Colonic mucosa (tissue), 4 donors: ENCODE data around the gene SOX6. TPM values are rescaled to one million over a fixed set of nuclear protein-coding genes. Genes with fewer than 3 reads are reported as not detected.

ENCODE experiments used
- DNase-seq: peaks from one replicate; pipeline ENCODE4 v3.0.0-alpha.2; 2020
- H3K27ac ChIP-seq: fragments of 200-600 bp; one replicate; pipeline ENCODE4 v1.8.0; 2021
- H3K27me3 ChIP-seq: fragments of 200-600 bp; one replicate; pipeline ENCODE4 v1.8.0; 2021
- H3K36me3 ChIP-seq: fragments of 200-600 bp; one replicate; pipeline ENCODE4 v1.8.0; 2021
- H3K4me1 ChIP-seq: fragments of 200-600 bp; one replicate; pipeline ENCODE4 v1.8.0; 2021; ENCODE audit warnings: mild to moderate bottlenecking
- H3K4me3 ChIP-seq: fragments of 200-600 bp; one replicate; pipeline ENCODE4 v1.8.0; 2021
- H3K9ac ChIP-seq, 2 donors: one replicate each; pipeline ENCODE4 v1.7.0; 2013; ENCODE audit warnings: control low read depth in 2 of 2, low read depth in 2 of 2, low read length in 2 of 2
- H3K9me3 ChIP-seq: fragments of 200-600 bp; one replicate; pipeline ENCODE4 v1.8.0; 2021
- intact Hi-C: fragments of 100-400 bp; cut with DNase I; formaldehyde crosslinking; loops from one replicate; pipeline ENCODE4 v1.14.1; 2022
- total RNA-seq, 2 donors: library from RNA; stranded (reverse); fragmentation: NEBNext Ultra II Directional in 1 of 2; extraction: Animal tissue kit (Norgen Biotek cat#: 25700) in 1 of 2; gene quantifications; one replicate each; pipeline ENCODE4 v1.2.1, GENCODE V29; 2021
- TF ChIP-seq, protein P1 (sequence below): fragments of 200-600 bp; IDR thresholded peaks from one replicate; pipeline ENCODE4 v1.8.0; 2022; ENCODE audit warnings: antibody characterized with exemption, mild to moderate bottlenecking
- donor health status: healthy.
- donor health status: DM: no; HTN: no; CAD: no.
- donor health status: DM: no; HTN: no; CAD: no.

The SOX6 gene
- total RNA-seq, 2 donors from 2014 or later = 2.1 to 3.0 TPM

- DNase-seq = no peak
- TF ChIP-seq, protein P1, sequence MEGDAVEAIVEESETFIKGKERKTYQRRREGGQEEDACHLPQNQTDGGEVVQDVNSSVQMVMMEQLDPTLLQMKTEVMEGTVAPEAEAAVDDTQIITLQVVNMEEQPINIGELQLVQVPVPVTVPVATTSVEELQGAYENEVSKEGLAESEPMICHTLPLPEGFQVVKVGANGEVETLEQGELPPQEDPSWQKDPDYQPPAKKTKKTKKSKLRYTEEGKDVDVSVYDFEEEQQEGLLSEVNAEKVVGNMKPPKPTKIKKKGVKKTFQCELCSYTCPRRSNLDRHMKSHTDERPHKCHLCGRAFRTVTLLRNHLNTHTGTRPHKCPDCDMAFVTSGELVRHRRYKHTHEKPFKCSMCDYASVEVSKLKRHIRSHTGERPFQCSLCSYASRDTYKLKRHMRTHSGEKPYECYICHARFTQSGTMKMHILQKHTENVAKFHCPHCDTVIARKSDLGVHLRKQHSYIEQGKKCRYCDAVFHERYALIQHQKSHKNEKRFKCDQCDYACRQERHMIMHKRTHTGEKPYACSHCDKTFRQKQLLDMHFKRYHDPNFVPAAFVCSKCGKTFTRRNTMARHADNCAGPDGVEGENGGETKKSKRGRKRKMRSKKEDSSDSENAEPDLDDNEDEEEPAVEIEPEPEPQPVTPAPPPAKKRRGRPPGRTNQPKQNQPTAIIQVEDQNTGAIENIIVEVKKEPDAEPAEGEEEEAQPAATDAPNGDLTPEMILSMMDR = no peak
- no peaks in the 10 kb centered on the region for H3K4me1 ChIP-seq
- H3K4me3 ChIP-seq = no peak overlapping the region
- no peaks in the 10 kb centered on the region for H3K27me3 ChIP-seq
- no peak overlapping the region for H3K9ac ChIP-seq
- no peak overlapping the region for H3K27ac ChIP-seq
- H3K9me3 ChIP-seq = no peaks in the 10 kb centered on the region
- intact Hi-C loops = no loop called here
- H3K36me3 ChIP-seq = no peaks in the 10 kb centered on the region
Observed at GRCh38 chr11:16385099-16385498, 28.8 kb upstream of the SOX6 start.

- DNase-seq = no peak
- no peak overlapping the region for H3K27ac ChIP-seq
- TF ChIP-seq, protein P1 = no peak
- no peaks in the 10 kb centered on the region for H3K36me3 ChIP-seq
- intact Hi-C loops = no loop called here
- no peaks in the 10 kb centered on the region for H3K4me1 ChIP-seq
- H3K9ac ChIP-seq = no peak overlapping the region
- no peaks in the 10 kb centered on the region for H3K9me3 ChIP-seq
- no peaks in the 10 kb centered on the region for H3K27me3 ChIP-seq
- no peak overlapping the region for H3K4me3 ChIP-seq
Observed at GRCh38 chr11:16382638-16383380, 26.5 kb upstream of the SOX6 start.

DNA sequence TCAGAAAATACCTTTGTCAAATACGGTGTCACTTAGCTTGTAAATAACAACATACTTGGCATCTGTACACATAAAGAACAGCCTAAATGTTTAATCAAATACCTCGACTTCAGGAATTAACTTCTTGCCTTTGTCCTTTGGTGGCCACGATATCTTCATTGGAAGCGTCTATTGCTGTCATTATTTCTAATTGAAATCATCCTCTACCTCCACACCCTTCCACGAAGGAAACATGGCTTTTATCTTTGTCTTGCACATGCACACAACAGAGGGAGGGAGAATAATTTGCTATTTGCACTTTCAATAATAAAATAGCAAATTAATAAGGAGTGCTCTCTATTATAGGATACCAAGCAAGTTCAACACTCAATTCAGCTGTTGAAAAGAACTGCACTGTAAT is 25.8 kb upstream of the SOX6 start:
- H3K27me3 ChIP-seq = no peaks in the 10 kb centered on the region
- no peak overlapping the region for H3K9ac ChIP-seq
- no peaks in the 10 kb centered on the region for H3K36me3 ChIP-seq
- TF ChIP-seq, protein P1 = no peak
- no peak overlapping the region for H3K27ac ChIP-seq
- no peaks in the 10 kb centered on the region for H3K9me3 ChIP-seq
- no peak overlapping the region for H3K4me3 ChIP-seq
- H3K4me1 ChIP-seq = no peaks in the 10 kb centered on the region
- DNase-seq = no peak
- intact Hi-C loops = no loop called here

- intact Hi-C loops = no loop called here
- no peak overlapping the region for H3K27ac ChIP-seq
- H3K9me3 ChIP-seq = no peaks in the 10 kb centered on the region
- H3K9ac ChIP-seq = no peak overlapping the region
- no peaks in the 10 kb centered on the region for H3K27me3 ChIP-seq
- H3K36me3 ChIP-seq = no peaks in the 10 kb centered on the region
- H3K4me3 ChIP-seq = no peak overlapping the region
- no peak for DNase-seq
- H3K4me1 ChIP-seq = no peaks in the 10 kb centered on the region
- TF ChIP-seq, protein P1 = no peak
Observed at GRCh38 chr11:16380941-16381568, 24.7 kb upstream of the SOX6 start.

- H3K9me3 ChIP-seq = no peaks in the 10 kb centered on the region
- intact Hi-C loops = no loop called here
- TF ChIP-seq, protein P1 = no peak
Observed at GRCh38 chr11:16378906-16379305, 22.6 kb upstream of the SOX6 start.

More at GRCh38 chr11:16378906-16379305, 22.6 kb upstream of the SOX6 start:
- H3K27ac ChIP-seq = no peak overlapping the region
- DNase-seq = no peak
- no peaks in the 10 kb centered on the region for H3K36me3 ChIP-seq
- H3K27me3 ChIP-seq = no peaks in the 10 kb centered on the region
- H3K9ac ChIP-seq = no peak overlapping the region
- no peaks in the 10 kb centered on the region for H3K4me1 ChIP-seq
- no peak overlapping the region for H3K4me3 ChIP-seq
